T47D (cell line): Measurements from ENCODE around the gene CAMK2D.
"Not testable (repeated sequence)": the region's sequence is repeated elsewhere in the genome, so short reads cannot be mapped to it uniquely, and the experiment has no call there.

Source experiments
- DNase-seq, 2 experiments: peaks; one replicate each; pipeline versions ENCODE4 v3.0.0 to v3.0.0-alpha.2; 2011 to 2012; ENCODE audit warnings: low read depth in 1 of 2, low spot score in 1 of 2
- JUND ChIP-seq: IDR thresholded peaks from 2 replicates; pipeline ENCODE4 v1.6.1; 2012; ENCODE audit warnings: low read depth
- in situ Hi-C: cut with HindIII; loops from 2 replicates; pipeline ENCODE4 v1.10.0; 2016; ENCODE audit warnings: low sequenced_read_pairs, low pct_unique_long_range_greater_than_20kb

The CAMK2D gene

GRCh38 chr4:113776679-113777078, 15.1 kb upstream of the CAMK2D start:
- DNase-seq, result no peak
- in situ Hi-C loops, result no loop called here
- no peak for TF ChIP-seq JUND

- no peak for DNase-seq
- no peak for TF ChIP-seq JUND
- in situ Hi-C loops, result no loop called here
Observed at GRCh38 chr4:113776016-113776415, 14.5 kb upstream of the CAMK2D start.

DNA sequence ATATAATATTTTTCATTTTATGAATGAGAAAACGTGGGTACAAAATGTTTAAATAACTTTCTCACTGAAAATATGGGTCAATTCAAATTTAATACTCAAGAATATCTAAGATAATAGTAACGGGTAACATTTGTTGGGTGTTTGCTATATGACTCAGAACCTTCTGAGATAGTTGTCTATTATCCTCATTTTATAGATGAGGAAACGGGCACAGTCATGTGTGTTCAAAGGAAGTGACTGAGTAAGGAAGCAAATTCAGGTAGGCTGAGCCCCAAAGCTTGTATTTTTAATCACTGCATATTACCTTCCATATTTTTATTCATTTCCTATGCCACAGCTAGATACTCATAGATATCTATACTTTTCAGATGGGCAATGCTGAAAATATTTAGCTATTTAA, 12.2 kb upstream of the CAMK2D start:
- no peak for DNase-seq
- in situ Hi-C loops, result no loop called here
- TF ChIP-seq JUND, result no peak

- TF ChIP-seq JUND, result no peak
- in situ Hi-C loops, result no loop called here
Observed at GRCh38 chr4:113773014-113773413, 11.5 kb upstream of the CAMK2D start.

DNA sequence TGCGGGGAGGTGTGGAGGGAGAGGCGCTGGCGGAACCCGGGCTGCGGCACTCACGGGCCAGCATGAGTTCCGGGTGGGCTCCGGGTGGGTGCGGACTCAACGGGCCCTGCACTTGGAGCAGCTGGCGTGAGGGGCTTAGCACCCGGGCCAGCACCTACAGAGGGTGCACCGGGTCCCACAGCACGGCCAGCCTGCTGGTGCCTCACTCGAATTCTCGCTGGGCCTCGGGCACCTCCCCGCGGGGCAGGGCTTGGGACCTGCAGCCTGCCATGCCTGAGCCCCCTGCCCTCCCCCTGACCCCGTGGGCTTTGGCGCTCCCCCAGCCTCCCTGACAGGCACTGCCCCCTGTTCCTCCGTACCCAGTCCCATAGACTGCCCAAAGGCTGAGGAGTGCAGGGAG, 10.8 kb upstream of the CAMK2D start:
- TF ChIP-seq JUND, result no peak
- no peak for DNase-seq
- in situ Hi-C loops, result no loop called here

More at GRCh38 chr4:113773014-113773413, 11.5 kb upstream of the CAMK2D start:
- no peak for DNase-seq

DNA sequence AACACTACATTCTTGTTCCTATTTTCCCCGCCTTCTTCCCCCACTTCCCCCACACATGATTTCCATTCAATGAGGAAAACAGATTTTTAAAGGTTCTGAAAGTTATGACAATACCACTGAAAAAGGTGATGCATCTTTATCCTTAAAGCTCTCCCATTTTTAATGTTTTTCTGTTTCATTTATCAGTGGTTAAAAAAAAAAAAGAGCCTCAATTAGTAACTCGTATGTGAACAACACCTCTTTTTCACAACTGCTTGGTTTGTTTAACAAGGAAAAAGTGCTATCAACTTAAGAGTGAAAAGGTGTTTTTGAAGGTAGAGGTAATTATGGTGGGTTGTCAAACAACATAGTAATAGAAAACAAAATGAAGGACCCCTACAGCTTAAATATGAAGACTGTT, 8.2 kb upstream of the CAMK2D start:
- DNase-seq, result no peak
- TF ChIP-seq JUND, result no peak

DNA sequence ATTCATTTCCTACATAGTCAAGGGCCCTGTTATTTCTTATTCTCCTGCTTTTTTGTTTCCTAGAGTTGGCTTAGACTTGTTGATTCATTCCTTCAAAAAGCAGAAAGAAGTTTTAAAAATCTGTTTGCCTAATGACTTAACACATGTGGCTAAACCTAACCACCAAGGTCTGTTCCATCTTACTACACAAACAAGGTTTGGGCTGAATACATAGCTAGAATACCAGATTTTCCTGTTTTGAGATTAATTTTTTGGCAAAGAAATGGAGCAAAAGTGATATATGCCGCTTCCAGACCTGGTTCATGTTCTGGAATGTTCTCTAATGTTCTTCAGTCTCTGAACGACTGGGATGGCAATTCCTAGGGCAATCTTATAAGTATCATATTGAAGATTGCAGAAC, 7.4 kb upstream of the CAMK2D start:
- no peak for TF ChIP-seq JUND
- in situ Hi-C loops, result no loop called here
- DNase-seq, result peak in 1 of 2 experiments; percentile 45

More for the DNA sequence above, 8.2 kb upstream of the CAMK2D start:
- in situ Hi-C loops, result no loop called here

DNA sequence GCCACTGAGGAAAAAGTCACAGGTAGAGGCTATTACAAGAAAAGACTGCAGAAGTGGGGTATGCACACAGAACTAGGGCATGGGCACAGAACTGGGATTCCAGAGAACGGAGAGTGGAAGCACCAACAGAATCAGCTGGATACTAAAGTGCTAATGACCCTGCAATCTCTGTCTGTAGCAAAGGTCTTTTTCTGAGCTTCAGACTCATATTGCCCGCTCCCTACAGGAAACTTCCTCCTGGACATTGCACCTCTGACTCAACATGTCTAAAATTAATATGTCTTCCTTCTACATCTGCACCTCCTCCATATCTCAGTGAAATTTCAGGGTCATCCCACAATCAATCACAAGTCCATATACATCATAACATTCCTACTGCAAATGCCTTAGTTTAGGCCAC, 5.3 kb upstream of the CAMK2D start:
- no peak for TF ChIP-seq JUND
- DNase-seq, result no peak
- in situ Hi-C loops, result no loop called here

DNA sequence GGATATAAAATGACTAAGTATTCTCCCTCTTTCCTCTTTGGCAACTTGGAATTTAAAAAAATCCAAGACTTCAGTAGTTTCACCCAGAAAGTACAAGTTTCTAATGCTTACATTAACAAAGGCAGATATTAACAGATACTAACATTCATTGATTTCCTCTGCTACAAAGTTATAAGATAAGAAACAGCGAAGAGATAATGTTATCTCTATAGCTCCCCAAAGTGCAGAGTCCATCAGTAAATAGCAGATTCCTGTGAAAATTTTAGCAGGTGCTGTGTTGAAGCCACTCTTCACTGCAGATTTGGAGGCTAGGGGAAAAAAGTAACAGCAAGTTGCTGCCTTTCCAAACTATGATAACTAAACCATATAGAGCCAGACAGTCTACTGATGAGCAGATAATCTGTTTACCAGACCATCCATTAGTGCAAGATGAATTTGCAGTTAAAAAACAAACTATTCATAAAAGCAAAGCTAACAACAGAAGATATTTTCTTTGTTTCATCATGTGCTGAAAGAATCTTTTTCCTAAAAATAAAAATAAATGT, 3.3 kb upstream of the CAMK2D start:
- DNase-seq, result no peak
- in situ Hi-C loops, result no loop called here
- TF ChIP-seq JUND, result no peak

DNA sequence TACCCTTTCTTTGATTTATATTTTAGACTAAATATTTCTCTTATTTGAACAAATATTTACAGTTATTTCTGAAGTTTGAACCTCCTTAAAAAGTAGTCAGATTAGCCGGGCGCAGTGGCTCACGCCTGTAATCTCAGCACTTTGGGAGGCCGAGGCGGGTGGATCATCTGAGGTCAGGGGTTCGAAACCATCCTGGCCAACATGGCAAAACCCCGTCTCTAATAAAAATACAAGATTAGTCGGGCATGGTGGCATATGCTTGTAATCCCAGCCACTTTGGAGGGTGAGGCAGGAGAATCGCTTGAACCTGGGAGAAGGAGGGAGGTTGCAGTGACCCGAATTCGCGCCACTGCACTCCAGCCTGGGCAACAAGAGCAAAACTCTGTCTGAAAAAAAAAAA, 2.4 kb upstream of the CAMK2D start:
- in situ Hi-C loops, DNase-seq: not testable (repeated sequence)

- TF ChIP-seq JUND, result no peak
- in situ Hi-C loops, result no loop called here
- DNase-seq, result no peak
Observed at GRCh38 chr4:113763029-113763285, 1.4 kb upstream of the CAMK2D start.

DNA sequence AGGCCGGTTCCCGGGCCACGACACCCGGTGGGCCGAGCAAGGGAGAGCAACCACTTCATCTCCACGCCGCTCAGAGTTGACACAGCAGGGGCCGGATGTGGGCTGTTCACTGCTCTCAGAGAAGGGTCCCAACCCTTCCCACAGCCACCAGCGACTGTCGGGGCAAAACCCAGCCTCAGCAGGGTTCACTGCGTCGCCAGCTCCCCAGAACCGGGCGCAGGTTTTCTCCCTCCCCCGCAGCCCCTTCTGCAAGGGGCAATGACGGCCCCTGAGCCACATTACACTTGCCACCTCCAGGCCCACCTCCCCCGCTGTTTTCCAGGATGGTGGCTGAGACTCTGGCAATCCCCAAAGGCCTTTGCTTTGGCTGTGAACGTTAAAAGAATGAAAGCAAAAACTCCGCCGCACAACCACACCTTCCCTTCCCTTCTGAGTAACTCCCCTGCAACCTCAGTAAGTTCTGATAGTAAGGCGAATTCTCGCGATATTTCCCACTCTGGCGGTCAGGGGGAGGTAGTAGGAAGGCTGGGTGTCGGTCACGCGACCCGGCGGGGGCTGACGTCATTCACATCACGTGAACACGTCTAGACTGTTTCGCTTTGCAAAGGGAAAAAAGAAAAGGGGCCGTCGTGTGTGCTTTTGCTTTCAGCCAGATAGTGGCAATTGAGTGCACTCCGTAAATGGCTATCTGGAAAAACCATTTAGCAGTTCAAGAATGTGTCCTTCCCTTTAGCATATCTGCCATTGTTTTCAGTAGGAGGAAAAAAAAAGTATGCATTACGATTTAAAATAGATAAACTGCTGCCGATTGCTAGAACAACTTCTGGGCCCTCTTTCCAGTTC, 869 bp upstream of the CAMK2D start:
- in situ Hi-C loops, result no loop called here
- peak; percentile 91 to 96 for DNase-seq
- TF ChIP-seq JUND, result no peak

DNA sequence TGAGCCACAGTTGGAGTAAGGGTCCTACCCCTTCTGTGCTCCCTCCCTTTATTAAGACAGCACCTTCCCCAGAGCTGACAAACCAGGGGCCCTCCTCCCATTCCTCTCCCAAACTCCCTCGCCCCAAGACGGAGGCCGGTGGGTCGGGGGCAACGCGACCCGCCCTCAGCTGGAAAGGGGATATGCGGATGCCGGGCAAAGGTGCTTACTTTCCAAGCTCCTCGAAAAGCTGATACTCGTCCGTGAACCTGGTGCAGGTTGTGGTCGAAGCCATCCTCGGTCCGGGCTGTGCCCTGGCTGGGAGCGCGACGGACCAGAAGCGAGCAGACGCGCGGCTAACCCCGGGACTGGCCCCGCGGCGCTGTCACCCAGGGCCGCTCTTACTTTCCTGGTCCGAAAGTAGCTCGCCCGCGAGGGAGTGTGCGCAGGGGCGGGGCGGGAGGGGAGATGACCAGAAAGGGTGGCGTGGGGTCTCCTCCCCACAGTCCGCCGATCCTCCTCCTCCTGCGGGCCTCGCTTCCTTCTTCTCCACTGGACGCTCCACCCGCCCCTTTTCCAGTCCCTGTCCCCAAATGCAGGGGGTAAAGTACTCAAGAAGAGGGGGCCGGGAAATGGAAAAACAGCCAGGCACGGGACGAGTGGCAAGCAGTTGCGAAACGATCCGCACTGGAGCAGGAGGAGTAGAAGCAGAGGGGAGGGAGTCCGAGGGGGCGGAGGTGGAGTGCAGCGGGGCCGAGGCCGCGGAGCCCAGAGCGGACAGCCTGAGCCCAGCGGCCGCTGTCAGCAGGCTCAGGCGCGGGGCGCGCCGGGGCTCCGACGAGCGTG, 531 bp downstream of the CAMK2D start:
- no peak for DNase-seq
- in situ Hi-C loops, result no loop called here
- no peak for TF ChIP-seq JUND
